ENCODE data around the gene SVIP. TPM values are rescaled to one million over a fixed set of nuclear protein-coding genes. Genes with fewer than 3 reads are reported as not detected.

The SVIP gene
- total RNA-seq = 10 to 100 TPM; 25.4 to 26.7 TPM
- long read RNA-seq, full-length matches to known transcripts = 2 of 3 reads
- long read RNA-seq, partial matches to known transcripts = 1 of 3 reads
- long read RNA-seq, other reads (novel, unspliced or antisense) = 0 of 3 reads

GRCh38 chr11:22829231-22830081 is at the start of gene SVIP:
SVIP (minus strand) TSS chr11:22829801; CDS start chr11:22829748, 53 bp downstream.
- ATAC-seq (peak; percentile 99 to 100), DNase-seq (peak; percentile 95)
- intact Hi-C loops (cut with DNase I) = no loop called here

- DNase-seq (no peak), ATAC-seq (no peak)
Measured at GRCh38 chr11:22878604-22879003, 49.0 kb upstream of the SVIP start.

GRCh38 chr11:22878039-22878438 is 48.4 kb upstream of the SVIP start:
- DNase-seq = no peak
- ATAC-seq = no peak
- intact Hi-C loops (cut with DNase I) = no loop called here

More at GRCh38 chr11:22878604-22879003, 49.0 kb upstream of the SVIP start:
- intact Hi-C loops (cut with DNase I) = no loop called here

GRCh38 chr11:22875869-22876473 is 46.4 kb upstream of the SVIP start:
- intact Hi-C loops (cut with DNase I) = no loop called here
- ATAC-seq (peak; percentile 44 to 57), DNase-seq (peak; percentile 52)

GRCh38 chr11:22869325-22869724 is 39.7 kb upstream of the SVIP start:
- DNase-seq (no peak), ATAC-seq (no peak)
- intact Hi-C loops (cut with DNase I) = no loop called here

- ATAC-seq = no peak
- intact Hi-C loops (cut with DNase I) = no loop called here
- no peak for DNase-seq
Measured at GRCh38 chr11:22860241-22860640, 30.6 kb upstream of the SVIP start, which contains the start of gene CCDC179. CCDC179 (minus strand) TSS chr11:22860474; CDS start chr11:22860421, 53 bp downstream.

GRCh38 chr11:22859756-22860155 is 30.2 kb upstream of the SVIP start:
- intact Hi-C loops (cut with DNase I) = no loop called here
- DNase-seq (no peak), ATAC-seq (no peak)

- no peak for DNase-seq
- ATAC-seq = no peak
- intact Hi-C loops (cut with DNase I) = no loop called here
Measured at GRCh38 chr11:22851477-22851876, 21.9 kb upstream of the SVIP start.

- intact Hi-C loops (cut with DNase I) = no loop called here
- DNase-seq = no peak
- ATAC-seq = no peak
Measured at GRCh38 chr11:22846726-22847125, 17.1 kb upstream of the SVIP start.

GRCh38 chr11:22832315-22833015 is 2.9 kb upstream of the SVIP start:
- DNase-seq = no peak
- intact Hi-C loops (cut with DNase I) = no loop called here
- ATAC-seq = no peak

GRCh38 chr11:22830082-22830414 is 447 bp upstream of the SVIP start:
- intact Hi-C loops (cut with DNase I) = no loop called here
- no peak for DNase-seq
- ATAC-seq = no peak

GRCh38 chr11:22828373-22828772 is 1.2 kb downstream of the SVIP start:
- ATAC-seq (no peak), DNase-seq (no peak)
- intact Hi-C loops (cut with DNase I) = no loop called here

GRCh38 chr11:22822203-22822602 is 7.4 kb downstream of the SVIP start:
- intact Hi-C loops (cut with DNase I) = no loop called here
- ATAC-seq (no peak), DNase-seq (no peak)

- no peak for ATAC-seq
- intact Hi-C loops (cut with DNase I) = no loop called here
- DNase-seq = no peak
Measured at GRCh38 chr11:22809893-22810292, 19.7 kb downstream of the SVIP start.

GRCh38 chr11:22808571-22809197 is 20.9 kb downstream of the SVIP start:
- peak in 1 of 2 donors; percentile 50 for ATAC-seq
- intact Hi-C loops (cut with DNase I) = no loop called here
- DNase-seq = no peak

GRCh38 chr11:22807855-22808570 is 21.6 kb downstream of the SVIP start:
- DNase-seq (no peak), ATAC-seq (peak in 1 of 2 donors; percentile 43)
- intact Hi-C loops (cut with DNase I) = no loop called here

- no peak for ATAC-seq
- intact Hi-C loops (cut with DNase I) = no loop called here
Measured at GRCh38 chr11:22807391-22807790, 22.2 kb downstream of the SVIP start.

GRCh38 chr11:22802861-22803260 is 26.7 kb downstream of the SVIP start:
- intact Hi-C loops (cut with DNase I) = no loop called here
- DNase-seq = no peak

More at GRCh38 chr11:22807391-22807790, 22.2 kb downstream of the SVIP start:
- no peak for DNase-seq

GRCh38 chr11:22800482-22800881 is 29.1 kb downstream of the SVIP start:
- intact Hi-C loops (cut with DNase I) = no loop called here
- ATAC-seq (no peak), DNase-seq (no peak)

More at GRCh38 chr11:22802861-22803260, 26.7 kb downstream of the SVIP start:
- ATAC-seq = no peak

Measured in left cardiac atrium (tissue), 4 donors.